ENCODE results near the gene ADO. TPM values are rescaled to one million over a fixed set of nuclear protein-coding genes. Genes with fewer than 3 reads are reported as not detected.
"Not testable (repeated sequence)": the region's sequence is repeated elsewhere in the genome, so short reads cannot be mapped to it uniquely, and the experiment has no call there.

The ADO gene
- total RNA-seq = 16.7 TPM
- long read RNA-seq, transcript ADO-201 (1 exons, 3,627 nt) = major isoform, 26 of 26 reads
- long read RNA-seq, partial matches to known transcripts = 0 of 26 reads
- long read RNA-seq, other reads (novel, unspliced or antisense) = 0 of 26 reads

- peak; percentile 92 for DNase-seq
- ATAC-seq = peak; percentile 93
- intact Hi-C loops (cut with micrococcal nuclease) = no loop called here
Observed at GRCh38 chr10:62804356-62805230, at the start of gene ADO. TSS of gene ADO (plus strand) at chr10:62804720. CDS start at chr10:62805060, 340 bp downstream.

- DNase-seq (no peak), ATAC-seq (no peak)
- intact Hi-C loops (cut with micrococcal nuclease) = no loop called here
Observed at GRCh38 chr10:62754963-62755362, 49.6 kb upstream of the ADO start.

- intact Hi-C loops (cut with micrococcal nuclease) = no loop called here
- no peak for DNase-seq
- ATAC-seq = no peak
Observed at GRCh38 chr10:62755662-62756653, 48.6 kb upstream of the ADO start.

GRCh38 chr10:62759599-62760175 lies 44.8 kb upstream of the ADO start:
- DNase-seq (no peak), ATAC-seq (no peak)
- intact Hi-C loops (cut with micrococcal nuclease) = no loop called here

- intact Hi-C loops (cut with micrococcal nuclease) = no loop called here
- no peak for ATAC-seq
- no peak for DNase-seq
Observed at GRCh38 chr10:62760401-62760800, 44.1 kb upstream of the ADO start.

- ATAC-seq = no peak
Observed at GRCh38 chr10:62761115-62761514, 43.4 kb upstream of the ADO start.

GRCh38 chr10:62763155-62763554 lies 41.4 kb upstream of the ADO start:
- peak; percentile 98 for ATAC-seq
- intact Hi-C loops (cut with micrococcal nuclease) = no loop called here
- peak; percentile 87 for DNase-seq

More at GRCh38 chr10:62761115-62761514, 43.4 kb upstream of the ADO start:
- no peak for DNase-seq
- intact Hi-C loops (cut with micrococcal nuclease) = no loop called here

GRCh38 chr10:62764011-62764410 lies 40.5 kb upstream of the ADO start:
- intact Hi-C loops (cut with micrococcal nuclease) = no loop called here

GRCh38 chr10:62765726-62766125 lies 38.8 kb upstream of the ADO start:
- intact Hi-C loops (cut with micrococcal nuclease) = no loop called here
- no peak for ATAC-seq
- no peak for DNase-seq

More at GRCh38 chr10:62764011-62764410, 40.5 kb upstream of the ADO start:
- DNase-seq (no peak), ATAC-seq (no peak)

- DNase-seq (no peak), ATAC-seq (no peak)
- intact Hi-C loops (cut with micrococcal nuclease) = no loop called here
Observed at GRCh38 chr10:62766386-62766785, 38.1 kb upstream of the ADO start.

- intact Hi-C loops (cut with micrococcal nuclease) = no loop called here
- peak; percentile 68 for ATAC-seq
Observed at GRCh38 chr10:62769574-62770242, 34.8 kb upstream of the ADO start.

GRCh38 chr10:62772186-62772974 lies 32.1 kb upstream of the ADO start:
- ATAC-seq = peak; percentile 77
- intact Hi-C loops (cut with micrococcal nuclease) = no loop called here

More at GRCh38 chr10:62769574-62770242, 34.8 kb upstream of the ADO start:
- no peak for DNase-seq

GRCh38 chr10:62778125-62778524 lies 26.4 kb upstream of the ADO start:
- no peak for DNase-seq
- intact Hi-C loops (cut with micrococcal nuclease) = no loop called here
- no peak for ATAC-seq

More at GRCh38 chr10:62772186-62772974, 32.1 kb upstream of the ADO start:
- DNase-seq = no peak

GRCh38 chr10:62779487-62780248 lies 24.9 kb upstream of the ADO start:
- DNase-seq (no peak), ATAC-seq (no peak)
- intact Hi-C loops (cut with micrococcal nuclease) = no loop called here

GRCh38 chr10:62784537-62784936 lies 20.0 kb upstream of the ADO start:
- intact Hi-C loops (cut with micrococcal nuclease); ATAC-seq; DNase-seq: not testable (repeated sequence)

GRCh38 chr10:62788285-62788684 lies 16.2 kb upstream of the ADO start:
- intact Hi-C loops (cut with micrococcal nuclease); ATAC-seq; DNase-seq: not testable (repeated sequence)

GRCh38 chr10:62788861-62789467 lies 15.6 kb upstream of the ADO start:
- ATAC-seq (peak; percentile 80), DNase-seq (no peak)
- intact Hi-C loops (cut with micrococcal nuclease) = no loop called here
